HG02852 (cell line): ENCODE data around the gene HRAS.

Experiments
- ATAC-seq: cut with Tn5 transposase; IDR thresholded peaks from one replicate; pipeline ENCODE4 v1.9.1; 2021; ENCODE audit warnings: mild to moderate bottlenecking, moderate library complexity; ENCODE audit not compliant: unreplicated experiment

HRAS gene

GRCh38 chr11:497565-498296 lies 37.6 kb downstream of the HRAS start:
- no peak for ATAC-seq

GRCh38 chr11:496834-497564 lies 38.4 kb downstream of the HRAS start:
- ATAC-seq = no peak

- no peak for ATAC-seq
Measured at GRCh38 chr11:495537-495931, 39.8 kb downstream of the HRAS start.

GRCh38 chr11:494761-495536 lies 40.4 kb downstream of the HRAS start:
- ATAC-seq = no peak

- ATAC-seq = no peak
Measured at GRCh38 chr11:492427-493226, 42.7 kb downstream of the HRAS start.

- ATAC-seq = no peak
Measured at GRCh38 chr11:491358-491757, 44.0 kb downstream of the HRAS start.

GRCh38 chr11:490930-491260 lies 44.5 kb downstream of the HRAS start:
- ATAC-seq = no peak

GRCh38 chr11:490186-490929 lies 45.0 kb downstream of the HRAS start:
- no peak for ATAC-seq

GRCh38 chr11:489610-490185 lies 45.7 kb downstream of the HRAS start:
- ATAC-seq = no peak

GRCh38 chr11:488992-489391 lies 46.4 kb downstream of the HRAS start:
- ATAC-seq = no peak

- ATAC-seq = no peak
Measured at GRCh38 chr11:488579-488978, 46.8 kb downstream of the HRAS start.

GRCh38 chr11:488062-488461 lies 47.3 kb downstream of the HRAS start:
- ATAC-seq = no peak

GRCh38 chr11:487571-488021 lies 47.8 kb downstream of the HRAS start:
- ATAC-seq = no peak

- no peak for ATAC-seq
Measured at GRCh38 chr11:486189-486588, 49.2 kb downstream of the HRAS start.

GRCh38 chr11:484616-485015 lies 50.8 kb downstream of the HRAS start:
- no peak for ATAC-seq
